Caco-2 (cell line): ENCODE data around the gene TSPAN17. TPM values are rescaled to one million over a fixed set of nuclear protein-coding genes. Genes with fewer than 3 reads are reported as not detected.

Source experiments
- BruUV-seq: library from RNA; stranded (reverse); fragments of 400-500 nt; replicated peaks from 2 replicates; lab custom pipeline; 2021; lab: Mats Ljungman, UMichigan
- CTCF ChIA-PET: fragments of 300-600 bp; sonication (Branson Sonifier 250); formaldehyde crosslinking; loops from one replicate; lab custom pipeline; 2022; ENCODE audit warnings: antibody characterized with exemption; lab: Charles Lee
- POLR2A ChIA-PET: fragments of 300-600 bp; sonication (Branson Sonifier 250); formaldehyde crosslinking; loops from one replicate; lab custom pipeline; 2022; ENCODE audit warnings: antibody characterized with exemption; lab: Charles Lee
- DNase-seq, 2 experiments: peaks; one replicate each; pipeline versions ENCODE4 v3.0.0 to v3.0.0-alpha.2; 2020 to 2022
- H3K27me3 ChIP-seq: replicated peaks from 2 replicates; pipeline ENCODE4 v1.6.0; 2011; ENCODE audit warnings: low read length; ENCODE audit not compliant: control insufficient read depth, insufficient read depth
- H3K36me3 ChIP-seq: 2 replicates; pipeline ENCODE4 v1.5.1; 2011; ENCODE audit warnings: low read length; ENCODE audit not compliant: control insufficient read depth, insufficient read depth
- H3K4me1 ChIP-seq: fragments of 250-450 bp; sonication (Bioruptor Pico); 2 replicates; pipeline ENCODE4 v1.5.1; 2020; ENCODE audit warnings: mild to moderate bottlenecking
- H3K4me3 ChIP-seq: 2 replicates; pipeline ENCODE4 v1.5.1; 2011; ENCODE audit warnings: low read depth, mild to moderate bottlenecking, control low read depth, low read length
- H3K9me3 ChIP-seq: fragments of 250-450 bp; sonication (Bioruptor Pico); 2 replicates; pipeline ENCODE4 v1.5.1; 2020; ENCODE audit warnings: mild to moderate bottlenecking, moderate library complexity
- H3K27ac Mint-ChIP-seq: one replicate; pipeline ENCODE4 v1.8.0; 2022; ENCODE audit warnings: mixed read lengths; ENCODE audit not compliant: unreplicated experiment
- H3K27me3 Mint-ChIP-seq: one replicate; pipeline ENCODE4 v1.8.0; 2022; ENCODE audit warnings: mixed read lengths; ENCODE audit not compliant: insufficient read depth, unreplicated experiment
- H3K36me3 Mint-ChIP-seq: one replicate; pipeline ENCODE4 v1.8.0; 2022; ENCODE audit warnings: mild to moderate bottlenecking, mixed read lengths; ENCODE audit not compliant: insufficient read depth, unreplicated experiment
- H3K4me1 Mint-ChIP-seq: one replicate; pipeline ENCODE4 v1.8.0; 2022; ENCODE audit warnings: low read depth, mixed read lengths; ENCODE audit not compliant: unreplicated experiment
- H3K4me3 Mint-ChIP-seq: one replicate; pipeline ENCODE4 v1.8.0; 2022; ENCODE audit warnings: mild to moderate bottlenecking, moderate library complexity, mixed read lengths; ENCODE audit not compliant: unreplicated experiment
- H3K9me3 Mint-ChIP-seq: one replicate; pipeline ENCODE4 v1.8.0; 2022; ENCODE audit warnings: mixed read lengths; ENCODE audit not compliant: unreplicated experiment
- intact Hi-C: fragments of 100-400 bp; cut with micrococcal nuclease; formaldehyde crosslinking; loops from one replicate; pipeline ENCODE4 v1.10.0; 2022; ENCODE audit not compliant: unreplicated experiment
- total RNA-seq: library from RNA; stranded (reverse); gene quantifications from 2 replicates; pipeline ENCODE4 v1.2.3, GENCODE V29; 2022
- TF ChIP-seq, protein P1 (sequence below), 2 experiments: fragments of 200-600 bp in 1 of 2; IDR thresholded peaks; 1 replicate in 1 of 2; 2 replicates in 1 of 2; pipeline versions ENCODE4 v1.5.1 to v1.8.0; 2011 to 2022; ENCODE audit warnings: antibody characterized with exemption in 1 of 2, control low read depth in 1 of 2, inconsistent platforms in 1 of 2, low read depth in 1 of 2, low read length in 1 of 2, mild to moderate bottlenecking in 1 of 2, moderate library complexity in 1 of 2; ENCODE audit not compliant: insufficient read depth in 1 of 2, severe bottlenecking in 1 of 2, unreplicated experiment in 1 of 2

The TSPAN17 gene
- total RNA-seq, 1 experiment from 2014 or later = 20.5 TPM

DNA sequence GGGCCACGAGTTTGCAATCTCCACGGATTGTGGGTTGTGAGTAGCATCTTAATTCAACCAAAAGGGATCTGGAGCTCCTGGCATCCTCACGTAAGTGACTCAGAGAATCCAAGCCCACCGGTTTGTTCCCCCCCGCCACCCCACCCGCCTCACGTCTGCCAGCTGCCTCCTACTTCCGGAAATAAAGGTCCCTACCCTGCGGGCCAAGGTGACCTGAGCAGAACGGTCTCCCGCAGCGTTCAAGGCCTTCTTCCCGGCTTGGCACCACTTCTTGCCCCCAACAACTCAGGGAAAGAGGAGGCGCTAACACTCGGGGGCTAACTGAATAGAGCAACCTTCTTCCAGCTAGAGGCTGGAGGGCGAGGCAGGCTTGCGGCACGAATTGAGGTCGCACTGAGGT, 28.5 kb upstream of the TSPAN17 start:
- H3K27me3 Mint-ChIP-seq = peaks cover 31% of the 10 kb centered on the region
- TF ChIP-seq, protein P1, sequence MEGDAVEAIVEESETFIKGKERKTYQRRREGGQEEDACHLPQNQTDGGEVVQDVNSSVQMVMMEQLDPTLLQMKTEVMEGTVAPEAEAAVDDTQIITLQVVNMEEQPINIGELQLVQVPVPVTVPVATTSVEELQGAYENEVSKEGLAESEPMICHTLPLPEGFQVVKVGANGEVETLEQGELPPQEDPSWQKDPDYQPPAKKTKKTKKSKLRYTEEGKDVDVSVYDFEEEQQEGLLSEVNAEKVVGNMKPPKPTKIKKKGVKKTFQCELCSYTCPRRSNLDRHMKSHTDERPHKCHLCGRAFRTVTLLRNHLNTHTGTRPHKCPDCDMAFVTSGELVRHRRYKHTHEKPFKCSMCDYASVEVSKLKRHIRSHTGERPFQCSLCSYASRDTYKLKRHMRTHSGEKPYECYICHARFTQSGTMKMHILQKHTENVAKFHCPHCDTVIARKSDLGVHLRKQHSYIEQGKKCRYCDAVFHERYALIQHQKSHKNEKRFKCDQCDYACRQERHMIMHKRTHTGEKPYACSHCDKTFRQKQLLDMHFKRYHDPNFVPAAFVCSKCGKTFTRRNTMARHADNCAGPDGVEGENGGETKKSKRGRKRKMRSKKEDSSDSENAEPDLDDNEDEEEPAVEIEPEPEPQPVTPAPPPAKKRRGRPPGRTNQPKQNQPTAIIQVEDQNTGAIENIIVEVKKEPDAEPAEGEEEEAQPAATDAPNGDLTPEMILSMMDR (IDR thresholded peaks at IDR 0.05; ENCODE audit: insufficient read depth in 1 of 2, low read depth in 1 of 2, low read length in 1 of 2, severe bottlenecking in 1 of 2, unreplicated experiment in 1 of 2) = no peak
- no peaks in the 10 kb centered on the region for H3K36me3 Mint-ChIP-seq
- intact Hi-C loops = loop anchor here (1.0 kb wide), 1 partner anchor 44 kb away; no protein-coding TSS in a partner anchor
- H3K9me3 Mint-ChIP-seq = no peaks in the 10 kb centered on the region
- no peak overlapping the region for H3K4me3 Mint-ChIP-seq
- Histone ChIP-seq H3K4me3 (no peak overlapping the region), H3K9me3 (no peaks in the 10 kb centered on the region), H3K36me3 (no peaks in the 10 kb centered on the region), H3K4me1 (peaks cover 6% of the 10 kb centered on the region; the same call in 1 of the 2 replicates), H3K27me3 (peaks cover 6% of the 10 kb centered on the region)
- POLR2A ChIA-PET = no interaction called here
- no peak for DNase-seq
- no peaks in the 10 kb centered on the region for H3K4me1 Mint-ChIP-seq
- CTCF ChIA-PET = interaction anchor here (0.7 kb wide), 1 partner anchor 45 kb away, joined by 5 read pairs; no protein-coding TSS in a partner anchor
- no peak overlapping the region for H3K27ac Mint-ChIP-seq
- BruUV-seq = no TSS peak

DNA sequence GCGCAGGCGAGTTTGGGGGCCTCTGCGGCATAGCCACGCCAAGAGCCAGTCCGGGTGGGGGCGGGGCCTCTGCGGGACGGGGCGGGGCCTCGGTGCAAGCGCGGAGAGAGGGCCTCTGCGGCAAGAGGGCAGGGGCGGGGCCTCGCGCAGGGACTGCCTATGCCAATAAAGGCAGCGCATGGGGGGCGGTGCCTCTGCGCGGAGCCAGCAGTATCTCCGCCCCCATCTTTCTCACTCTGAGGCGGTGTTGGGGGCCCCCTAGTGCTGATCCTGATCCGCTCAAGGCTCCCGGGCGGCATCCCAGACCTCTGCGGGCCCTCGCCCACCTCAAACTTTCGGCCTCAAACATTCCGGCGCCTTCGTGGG, 28.1 kb upstream of the TSPAN17 start:
- intact Hi-C loops = loop anchor here (1.0 kb wide), 1 partner anchor 45 kb away; no protein-coding TSS in a partner anchor

DNA sequence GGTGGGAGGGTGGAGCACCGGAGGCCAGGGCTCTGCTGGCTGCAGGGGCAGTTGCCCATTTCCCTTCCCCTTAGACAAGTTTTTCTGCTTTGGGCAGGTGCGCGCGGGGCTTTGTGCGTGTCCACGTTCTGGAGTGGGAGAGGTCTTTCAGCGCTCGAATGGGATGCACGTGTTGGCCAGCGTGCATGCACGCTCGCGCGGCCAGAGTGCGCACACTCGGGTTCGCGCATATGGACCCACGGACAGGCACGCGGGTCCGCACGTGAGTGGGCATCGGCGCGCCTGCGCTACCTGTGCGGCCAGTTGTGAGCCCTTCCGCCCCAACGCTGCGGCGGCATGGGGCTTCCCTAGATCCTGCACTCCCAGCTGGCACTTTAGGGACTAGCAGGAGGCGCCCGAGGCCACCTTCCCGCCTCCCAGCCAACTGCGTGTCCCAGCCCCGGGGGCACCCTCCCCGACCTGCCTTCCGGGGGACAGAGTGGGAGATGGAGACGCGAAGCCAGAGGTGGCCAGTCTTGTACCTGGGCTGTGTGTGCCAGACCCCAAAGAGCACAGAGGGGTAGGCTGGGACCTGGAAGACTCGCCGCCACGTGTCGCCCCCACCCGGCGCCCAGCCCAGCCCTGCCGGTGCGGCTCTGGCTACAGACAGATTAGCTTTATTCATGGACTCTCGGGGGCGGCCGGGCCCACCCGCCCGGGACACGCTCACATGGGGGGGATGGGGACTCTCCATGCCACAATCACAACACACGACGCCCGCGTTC, 27.5 kb upstream of the TSPAN17 start:
- no peaks in the 10 kb centered on the region for H3K9me3 Mint-ChIP-seq
- intact Hi-C loops = loop anchor here (1.0 kb wide), 1 partner anchor 45 kb away; no protein-coding TSS in a partner anchor
- H3K27ac Mint-ChIP-seq = no peak overlapping the region
- no peaks in the 10 kb centered on the region for H3K36me3 ChIP-seq
- H3K36me3 Mint-ChIP-seq = no peaks in the 10 kb centered on the region
- POLR2A ChIA-PET = no interaction called here
- H3K27me3 Mint-ChIP-seq = peaks cover 31% of the 10 kb centered on the region
- peak overlapping the region; percentile 2; the same call in 1 of the 2 replicates for H3K4me3 ChIP-seq
- CTCF ChIA-PET = no interaction called here
- no peaks in the 10 kb centered on the region for H3K4me1 Mint-ChIP-seq
- no peaks in the 10 kb centered on the region for H3K9me3 ChIP-seq
- peaks cover 6% of the 10 kb centered on the region; the same call in 1 of the 2 replicates for H3K4me1 ChIP-seq
- TF ChIP-seq, protein P1 (IDR thresholded peaks at IDR 0.05; ENCODE audit: insufficient read depth in 1 of 2, low read depth in 1 of 2, low read length in 1 of 2, severe bottlenecking in 1 of 2, unreplicated experiment in 1 of 2) = no peak
- no peak for DNase-seq
- BruUV-seq = no TSS peak
- peaks cover 6% of the 10 kb centered on the region for H3K27me3 ChIP-seq
- peak overlapping the region; percentile 60 for H3K4me3 Mint-ChIP-seq

More for the DNA sequence above, 28.1 kb upstream of the TSPAN17 start:
- ChIA-PET CTCF (interaction anchor here (0.7 kb wide), 1 partner anchor 46 kb away, joined by 5 read pairs; no protein-coding TSS in a partner anchor), POLR2A (no interaction called here)
- TF ChIP-seq, protein P1 (IDR thresholded peaks at IDR 0.05; ENCODE audit: insufficient read depth in 1 of 2, low read depth in 1 of 2, low read length in 1 of 2, severe bottlenecking in 1 of 2, unreplicated experiment in 1 of 2) = no peak
- Mint-ChIP-seq H3K9me3 (no peaks in the 10 kb centered on the region), H3K4me3 (peak overlapping the region; percentile 60), H3K4me1 (no peaks in the 10 kb centered on the region), H3K36me3 (no peaks in the 10 kb centered on the region), H3K27ac (no peak overlapping the region), H3K27me3 (peaks cover 30% of the 10 kb centered on the region)
- peaks cover 6% of the 10 kb centered on the region; the same call in 1 of the 2 replicates for H3K4me1 ChIP-seq
- no peaks in the 10 kb centered on the region for H3K36me3 ChIP-seq
- BruUV-seq = no TSS peak
- H3K9me3 ChIP-seq = no peaks in the 10 kb centered on the region
- H3K4me3 ChIP-seq = 0 out of 2 replicates have a peak overlapping the region, but pooled peaks have one; percentile 2
- DNase-seq = peak; percentile 88 to 89
- peaks cover 6% of the 10 kb centered on the region for H3K27me3 ChIP-seq
